Astrocyte of the hippocampus (primary cell): ENCODE data around the gene CXCL17.
"Not testable (repeated sequence)": the region's sequence is repeated elsewhere in the genome, so short reads cannot be mapped to it uniquely, and the experiment has no call there.

Source experiments
- DNase-seq: peaks from one replicate; pipeline ENCODE4 v3.0.0; 2011; ENCODE audit warnings: low read depth, low spot score

Gene CXCL17

GRCh38 chr19:42442833-42443232, at the start of gene CXCL17:
Gene CXCL17, minus strand, starts transcription at chr19:42442946. Its CDS starts 114 bp downstream, at chr19:42442832.
- no peak for DNase-seq

GRCh38 chr19:42488783-42489521, 46.2 kb upstream of the CXCL17 start:
- DNase-seq, result no peak

- DNase-seq, result no peak
These were observed 45.0 kb upstream of the CXCL17 start for GRCh38 chr19:42487798-42488178.

GRCh38 chr19:42487032-42487797, 44.5 kb upstream of the CXCL17 start:
- DNase-seq, result no peak

- DNase-seq, result not testable (repeated sequence)
These were observed 42.3 kb upstream of the CXCL17 start for GRCh38 chr19:42485036-42485435.

GRCh38 chr19:42480335-42481095, 37.8 kb upstream of the CXCL17 start:
- DNase-seq, result peak; percentile 16

GRCh38 chr19:42479736-42480135, 37.0 kb upstream of the CXCL17 start:
- no peak for DNase-seq

GRCh38 chr19:42478765-42479311, 36.1 kb upstream of the CXCL17 start:
- DNase-seq, result no peak

- no peak for DNase-seq
These were observed 35.2 kb upstream of the CXCL17 start for GRCh38 chr19:42477933-42478332.

GRCh38 chr19:42477117-42477516, 34.4 kb upstream of the CXCL17 start:
- DNase-seq, result no peak

- DNase-seq, result no peak
These were observed 32.6 kb upstream of the CXCL17 start for GRCh38 chr19:42475366-42475765.

GRCh38 chr19:42474743-42475142, 32.0 kb upstream of the CXCL17 start:
- DNase-seq, result no peak

GRCh38 chr19:42473686-42474085, 30.9 kb upstream of the CXCL17 start:
- DNase-seq, result no peak

- DNase-seq, result no peak
These were observed 29.8 kb upstream of the CXCL17 start for GRCh38 chr19:42472402-42473147.

- DNase-seq, result peak; percentile 31
These were observed 29.0 kb upstream of the CXCL17 start for GRCh38 chr19:42471554-42472249.

- peak; percentile 3 for DNase-seq
These were observed 26.8 kb upstream of the CXCL17 start for GRCh38 chr19:42469311-42470235.

- DNase-seq, result peak; percentile 61
These were observed 25.6 kb upstream of the CXCL17 start for GRCh38 chr19:42468273-42468796.

GRCh38 chr19:42467183-42467760, 24.5 kb upstream of the CXCL17 start:
- no peak for DNase-seq
